ENCODE results near the gene KCNE3.

DNA sequence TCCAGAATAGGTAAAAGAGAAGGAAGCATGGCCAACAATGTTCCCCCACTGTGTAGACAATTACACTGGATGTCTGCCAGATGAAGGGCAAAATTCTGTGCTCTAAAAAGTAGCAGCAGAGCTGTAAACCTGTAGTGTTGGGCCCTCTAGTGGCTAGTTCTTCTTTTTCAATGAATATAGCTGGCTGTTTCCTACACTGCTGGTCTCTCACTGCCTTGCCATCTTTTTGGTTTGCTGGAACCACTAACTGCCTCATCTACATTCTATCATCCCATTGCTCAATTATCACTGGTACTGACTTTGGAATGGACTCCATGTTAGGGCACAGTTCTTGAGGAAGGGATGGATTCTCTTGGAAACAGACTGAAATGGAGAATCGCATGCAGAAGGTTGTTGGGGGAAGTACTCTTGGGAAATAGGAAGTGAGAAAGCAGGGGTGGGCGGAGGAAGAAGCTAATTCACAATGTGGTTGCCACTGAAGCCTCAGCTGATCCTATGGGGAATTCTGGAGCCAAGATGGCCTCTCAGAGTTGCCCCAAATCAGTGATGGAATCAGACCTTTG is 17.9 kb downstream of the KCNE3 start:
- TF ChIP-seq CTCF (IDR thresholded peaks at IDR 0.05) (peak; percentile 71 to 91 (median 83)), POLR2A (IDR thresholded peaks at IDR 0.05) (no peak)
